ENCODE results near the gene CPT2. TPM values are rescaled to one million over a fixed set of nuclear protein-coding genes. Genes with fewer than 3 reads are reported as not detected.

Gene CPT2
- total and polyA plus RNA-seq, 9 of the 15 experiments (the other 6 are each of a cell fraction or from before 2014, with no cell fraction given), result 7.6 to 25.1 (median 16.8) TPM

- Histone ChIP-seq H3K4me1 (replicated peaks in 1 of 2; ENCODE audit: control insufficient read depth in 2 of 2, insufficient read depth in 2 of 2, low read length in 2 of 2) (peaks cover 16 to 31% of the 10 kb centered on the region in 2 experiments), H4K20me1 (replicated peaks; ENCODE audit: control insufficient read depth, insufficient read depth, low read length) (no peaks in the 10 kb centered on the region), H3K27me3 (ENCODE audit: control insufficient read depth in 2 of 2, insufficient read depth in 2 of 2, low read length in 2 of 2) (peaks cover 35 to 56% of the 10 kb centered on the region in 2 experiments), H3K9me3 (replicated peaks; ENCODE audit: control insufficient read depth, insufficient read depth, low read depth, low read length) (no peaks in the 10 kb centered on the region), H3K36me3 (ENCODE audit: control insufficient read depth, insufficient read depth, low read length) (no peaks in the 10 kb centered on the region), H3K4me2 (ENCODE audit: insufficient read depth, low read length) (no peak overlapping the region), H3K27ac (ENCODE audit: extremely low read depth, low read depth, low read length) (no peak overlapping the region), H3K79me2 (ENCODE audit: control insufficient read depth, insufficient read depth, low read length) (no peaks in the 10 kb centered on the region), H3K4me3 (no peak overlapping the region), H3K9me1 (ENCODE audit: control insufficient read depth, insufficient read depth, low read length) (no peaks in the 10 kb centered on the region), H2AFZ (ENCODE audit: low read depth, low read length) (no peak overlapping the region), H3K9ac (ENCODE audit: insufficient read depth in 1 of 2, low read depth in 2 of 2, low read length in 2 of 2) (no peak overlapping the region)
- ATAC-seq (no peak), FAIRE-seq (no peak), DNase-seq (ENCODE audit: extremely low read depth in 1 of 4, low spot score in 3 of 4) (no peak)
- intact Hi-C loops (cut with micrococcal nuclease) (no loop called here), in situ Hi-C loops (cut with MboI) (loop anchor here (10.0 to 25.0 kb wide), 2 partner anchors 268 to 475 kb away; partner anchors contain the start of gene ECHDC2)
- POLR2A ChIA-PET, result interaction anchor here (1.1 to 4.3 kb wide), 3 partner anchors 15 to 275 kb away, joined by 3 to 19 read pairs (median 3); no protein-coding TSS in a partner anchor
- CTCF ChIA-PET (ENCODE audit: low intra/inter-chr PET ratio), result no interaction called here
- 0% methylated on average over 2 of the region's 2 CpGs for WGBS (ENCODE audit: insufficient coverage, low coverage, missing lambda C conversion rate)
- no TSS peak for BruUV-seq (replicated peaks)
- TF ChIP-seq NR2C1 (IDR thresholded peaks at IDR 0.05), result no peak
- TF ChIP-seq NR2C1 (tag; IDR thresholded peaks at IDR 0.05), result 0 out of 2 replicates have a peak, but pooled peaks have one; percentile 55
- TF ChIP-seq CEBPZ (IDR thresholded peaks at IDR 0.05; ENCODE audit: borderline replicate concordance, low read depth, low read length), result no peak
- TF ChIP-seq PTRF (tag; IDR thresholded peaks at IDR 0.05), result no peak
- no peak for TF ChIP-seq RNF2 (IDR thresholded peaks at IDR 0.05)
- no peak for TF ChIP-seq FOS (IDR thresholded peaks at IDR 0.05; ENCODE audit: extremely low read depth, insufficient read length)
Observed at GRCh38 chr1:53180226-53180625, 16.4 kb upstream of the CPT2 start.
